GM19238 (cell line): Measurements from ENCODE around the gene FRYL.

Experiments
- DNase-seq: peaks from one replicate; pipeline ENCODE4 v3.0.0; 2011; ENCODE audit warnings: low spot score; ENCODE audit not compliant: insufficient read length

The FRYL gene

GRCh38 chr4:48449151-48449550, 330.9 kb downstream of the FRYL start:
- DNase-seq: no peak
